Fibroblast of pulmonary artery (primary cell): ENCODE results near the gene RYR3.

Experiments used
- DNase-seq: peaks from one replicate; pipeline ENCODE4 v3.0.0-alpha.2; 2010; ENCODE audit warnings: low read depth
- H3K4me3 ChIP-seq: replicated peaks from 2 replicates; pipeline ENCODE4 v1.5.1; 2011; ENCODE audit warnings: low read depth, mild to moderate bottlenecking, control low read depth, low read length, moderate library complexity
- TF ChIP-seq, protein P1 (sequence below): IDR thresholded peaks from 2 replicates; pipeline ENCODE4 v1.5.1; 2011; ENCODE audit warnings: mild to moderate bottlenecking, control low read depth, low read length, inconsistent platforms; ENCODE audit errors: missing control alignments

The RYR3 gene

DNA sequence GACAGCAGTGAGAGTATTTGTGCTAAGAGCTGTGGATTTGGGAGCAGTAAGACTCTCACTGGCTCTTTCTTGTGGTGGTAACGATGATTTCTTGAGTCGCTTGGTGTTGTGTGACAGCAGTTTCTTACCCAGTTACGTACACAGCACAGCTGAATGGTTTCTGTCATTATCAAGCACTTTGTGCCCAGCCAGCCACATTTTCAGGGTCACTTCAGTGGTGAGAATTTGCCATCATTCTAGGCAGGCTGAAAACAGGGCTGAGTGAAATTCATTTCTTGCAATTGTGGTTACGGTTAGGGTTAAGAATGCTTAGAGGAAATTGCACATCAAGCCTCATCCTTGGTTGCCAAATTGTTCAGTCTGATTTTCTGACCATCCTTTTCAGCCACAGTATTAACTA lies 130.1 kb downstream of the RYR3 start:
- H3K4me3 ChIP-seq: no peak overlapping the region

DNA sequence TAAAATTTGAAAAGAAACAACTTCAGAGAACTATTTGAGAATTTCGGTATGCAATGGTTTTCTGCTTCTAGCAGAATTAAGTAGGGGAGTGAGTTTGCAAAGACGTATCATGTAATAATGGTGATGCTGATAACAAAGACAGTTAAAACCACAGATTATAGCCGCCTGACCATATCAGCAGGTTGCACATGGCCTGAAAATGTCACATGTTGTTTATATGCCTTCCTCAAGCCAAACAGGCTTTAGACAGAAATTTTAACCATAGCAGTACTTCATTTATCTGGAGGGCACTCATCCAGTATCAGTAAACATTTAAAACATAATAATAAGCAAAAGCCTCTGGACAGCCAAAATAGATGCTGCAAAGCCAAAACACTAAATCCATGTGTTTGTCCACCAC lies 131.7 kb downstream of the RYR3 start:
- no peak overlapping the region for H3K4me3 ChIP-seq

More for the DNA sequence above, 130.1 kb downstream of the RYR3 start:
- DNase-seq: no peak
- TF ChIP-seq, protein P1, sequence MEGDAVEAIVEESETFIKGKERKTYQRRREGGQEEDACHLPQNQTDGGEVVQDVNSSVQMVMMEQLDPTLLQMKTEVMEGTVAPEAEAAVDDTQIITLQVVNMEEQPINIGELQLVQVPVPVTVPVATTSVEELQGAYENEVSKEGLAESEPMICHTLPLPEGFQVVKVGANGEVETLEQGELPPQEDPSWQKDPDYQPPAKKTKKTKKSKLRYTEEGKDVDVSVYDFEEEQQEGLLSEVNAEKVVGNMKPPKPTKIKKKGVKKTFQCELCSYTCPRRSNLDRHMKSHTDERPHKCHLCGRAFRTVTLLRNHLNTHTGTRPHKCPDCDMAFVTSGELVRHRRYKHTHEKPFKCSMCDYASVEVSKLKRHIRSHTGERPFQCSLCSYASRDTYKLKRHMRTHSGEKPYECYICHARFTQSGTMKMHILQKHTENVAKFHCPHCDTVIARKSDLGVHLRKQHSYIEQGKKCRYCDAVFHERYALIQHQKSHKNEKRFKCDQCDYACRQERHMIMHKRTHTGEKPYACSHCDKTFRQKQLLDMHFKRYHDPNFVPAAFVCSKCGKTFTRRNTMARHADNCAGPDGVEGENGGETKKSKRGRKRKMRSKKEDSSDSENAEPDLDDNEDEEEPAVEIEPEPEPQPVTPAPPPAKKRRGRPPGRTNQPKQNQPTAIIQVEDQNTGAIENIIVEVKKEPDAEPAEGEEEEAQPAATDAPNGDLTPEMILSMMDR: no peak

DNA sequence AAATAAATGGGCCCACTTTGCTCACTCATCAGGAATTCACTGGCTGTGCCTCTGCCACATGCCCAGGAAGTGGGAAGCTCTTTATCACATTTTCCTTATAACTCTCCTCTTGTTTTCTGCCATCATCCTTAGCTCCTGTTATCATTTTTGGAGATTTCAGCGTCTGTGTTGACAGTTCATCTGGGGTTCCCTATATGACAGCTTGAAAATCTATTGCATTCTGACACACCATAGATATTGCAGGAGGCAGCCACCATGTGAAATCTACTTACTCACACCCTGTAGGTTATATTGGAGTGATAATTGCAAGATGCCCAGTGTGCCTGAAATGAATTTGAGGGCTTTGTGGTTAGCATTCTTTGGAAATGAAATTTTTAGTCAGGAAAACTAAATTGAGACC lies 132.9 kb downstream of the RYR3 start:
- no peak overlapping the region for H3K4me3 ChIP-seq
- TF ChIP-seq, protein P1: no peak
- no peak for DNase-seq

More for the DNA sequence above, 131.7 kb downstream of the RYR3 start:
- no peak for DNase-seq
- TF ChIP-seq, protein P1: no peak

DNA sequence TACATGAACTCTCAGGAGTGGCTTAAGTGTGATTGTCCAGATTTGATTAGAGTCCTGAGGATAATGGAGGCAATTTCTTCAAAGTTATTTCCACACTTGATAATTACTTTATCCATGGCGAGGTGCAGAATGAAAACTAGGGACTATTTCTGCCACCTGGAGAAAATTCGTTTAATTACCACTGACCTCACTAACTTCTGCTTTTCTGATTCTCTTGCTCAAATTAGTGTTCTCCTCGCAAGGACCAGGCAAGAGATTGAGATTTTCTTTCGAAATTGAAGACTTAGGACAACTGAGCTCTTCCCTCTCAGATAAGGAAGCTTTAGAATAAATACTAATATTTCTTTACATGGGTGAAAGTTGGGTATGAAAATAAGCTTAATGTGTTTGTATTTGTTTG lies 135.2 kb downstream of the RYR3 start:
- no peak for DNase-seq
- TF ChIP-seq, protein P1: no peak
- no peak overlapping the region for H3K4me3 ChIP-seq

DNA sequence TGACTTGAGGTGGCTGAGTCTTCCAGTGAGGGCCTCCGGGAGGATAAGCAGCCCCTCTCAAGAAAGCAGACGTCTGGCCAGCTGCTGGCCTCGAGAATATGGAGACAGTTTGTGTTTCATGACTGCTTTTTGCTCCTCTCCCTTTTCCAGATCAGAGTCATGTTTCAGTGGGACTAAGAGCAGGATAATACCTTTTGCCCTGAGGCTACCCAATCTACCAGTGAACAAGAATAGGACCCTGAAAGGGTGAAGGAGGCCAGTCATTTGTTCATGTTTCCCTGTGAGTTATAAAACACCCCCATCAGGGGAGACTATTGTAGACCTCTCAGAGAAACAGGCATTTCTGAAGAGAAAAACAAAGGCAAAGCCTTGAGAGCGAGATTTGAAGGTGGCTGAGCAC lies 137.4 kb downstream of the RYR3 start:
- H3K4me3 ChIP-seq: no peak overlapping the region

DNA sequence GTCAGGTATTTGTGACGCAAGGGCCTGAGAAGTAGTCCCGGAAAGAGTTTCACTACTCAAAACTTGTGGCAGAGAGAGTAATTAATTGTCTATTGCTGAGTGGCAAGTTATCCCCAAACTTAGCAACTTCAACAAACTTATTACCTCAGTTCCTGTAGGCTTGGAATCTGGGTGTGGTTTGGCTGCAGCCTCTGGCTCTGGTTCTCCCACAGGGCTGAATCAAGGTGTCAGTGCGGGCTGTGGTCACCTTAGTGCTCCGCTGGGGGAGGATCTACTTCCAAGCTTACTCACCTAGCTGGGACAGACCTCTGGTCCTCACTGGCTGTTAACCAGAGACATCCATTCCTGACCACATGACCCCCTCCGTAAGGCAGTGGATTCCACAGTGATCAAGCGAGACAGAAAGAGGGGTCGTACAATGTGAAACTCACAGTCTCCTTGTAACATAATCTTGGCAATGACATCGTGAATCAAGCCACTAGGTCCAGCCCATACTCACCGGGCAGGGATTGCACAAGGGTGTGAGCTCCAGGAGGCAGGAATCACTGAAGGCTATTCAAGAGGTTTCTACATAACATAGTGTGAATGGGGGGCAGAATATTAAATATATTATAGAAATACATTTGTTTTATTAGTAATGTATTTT lies 138.3 kb downstream of the RYR3 start:
- no peak overlapping the region for H3K4me3 ChIP-seq
- no peak for DNase-seq
- TF ChIP-seq, protein P1: no peak

More for the DNA sequence above, 137.4 kb downstream of the RYR3 start:
- TF ChIP-seq, protein P1: no peak
- DNase-seq: no peak

DNA sequence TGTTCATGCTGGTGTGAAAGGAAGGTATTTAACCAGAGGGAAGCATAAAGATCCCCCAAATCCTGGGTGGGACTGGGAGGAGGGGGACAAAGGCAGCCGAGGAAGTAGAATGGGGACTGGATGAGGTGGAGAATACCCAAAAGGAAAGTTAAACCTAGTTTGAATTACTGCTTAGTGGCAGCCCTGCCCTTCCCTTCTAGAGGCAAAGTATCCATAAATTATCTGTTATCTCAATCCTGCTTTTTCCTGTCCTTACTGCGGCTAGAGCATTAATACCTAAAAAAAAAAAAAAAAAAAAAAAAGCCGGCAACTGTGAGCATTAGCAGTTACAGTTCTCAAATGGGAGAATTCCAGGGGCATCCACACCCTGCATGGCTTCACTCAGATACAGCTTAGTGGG lies 139.0 kb downstream of the RYR3 start:
- no peak for DNase-seq
- TF ChIP-seq, protein P1: no peak
- H3K4me3 ChIP-seq: no peak overlapping the region
